Right lobe of liver (tissue), 6 donors: ENCODE data around the gene SH3TC2. TPM values are rescaled to one million over a fixed set of nuclear protein-coding genes. Genes with fewer than 3 reads are reported as not detected.

Experiments
- ATAC-seq, 4 donors: fragments of 200-7000 bp; cut with Tn5 transposase; one replicate each; pipeline ENCODE4 v1.9.1; 2020; ENCODE audit warnings: mild to moderate bottlenecking in 4 of 4, moderate library complexity in 4 of 4
- DNase-seq, 3 donors: peaks; one replicate each; pipeline ENCODE4 v3.0.0-alpha.2; 2020
- H3K27ac ChIP-seq, 3 donors: fragments of 200-600 bp; one replicate each; pipeline ENCODE4 v1.8.0; 2022
- H3K27me3 ChIP-seq, 2 donors: fragments of 200-600 bp; one replicate each; pipeline ENCODE4 v1.8.0; 2022
- H3K36me3 ChIP-seq, 4 donors: fragments of 200-600 bp; sonication (generic) in 1 of 4; one replicate each; pipeline versions ENCODE4 v1.5.1 to v1.8.0; 2017 to 2022; ENCODE audit warnings: control low read depth in 1 of 4
- H3K4me1 ChIP-seq, 4 donors: fragments of 200-600 bp; sonication (generic) in 1 of 4; one replicate each; pipeline versions ENCODE4 v1.5.1 to v1.8.0; 2017 to 2022; ENCODE audit warnings: control low read depth in 1 of 4
- H3K4me3 ChIP-seq, 3 donors: fragments of 200-600 bp; one replicate each; pipeline ENCODE4 v1.8.0; 2022
- H3K9me3 ChIP-seq, 4 donors: fragments of 200-600 bp; sonication (generic) in 1 of 4; one replicate each; pipeline versions ENCODE4 v1.5.1 to v1.8.0; 2017 to 2022; ENCODE audit warnings: control low read depth in 1 of 4
- CTCF ChIP-seq, 4 donors: fragments of 200-600 bp in 3 of 4; fragments of 450-650 bp in 1 of 4; IDR thresholded peaks; one replicate each; pipeline versions ENCODE4 v1.5.1 to v1.8.0; 2016 to 2022; ENCODE audit warnings: antibody characterized with exemption in 4 of 4, mild to moderate bottlenecking in 2 of 4
- POLR2A ChIP-seq: fragments of 450-650 bp; IDR thresholded peaks from one replicate; pipeline ENCODE4 v1.6.1; 2017; ENCODE audit warnings: antibody characterized with exemption, mild to moderate bottlenecking
- WGBS: methylation state at CpG from one replicate; pipeline ENCODE4 v1.1.6; 2018; ENCODE audit warnings: low coverage, low lambda C conversion rate; ENCODE audit not compliant: insufficient coverage; ENCODE audit errors: missing lambda C conversion rate; 5-methylcytosine and 5-hydroxymethylcytosine counted together
- intact Hi-C, 2 donors: fragments of 100-400 bp; cut with DNase I; formaldehyde crosslinking; loops; one replicate each; pipeline versions ENCODE4 v1.11.2 to v1.14.1; 2022
- total RNA-seq, 6 experiments: library from RNA; depleted of rRNA in 2 of 6; stranded (reverse); fragments of >200 nt in 2 of 6; fragmentation: NEBNext Ultra II Directional in 3 of 6; extraction: Animal tissue kit (Norgen Biotek cat#: 25700) in 3 of 6; gene quantifications; one replicate each; pipeline versions ENCODE4 v1.1.0 to v1.2.4, GENCODE V29; 2016 to 2023
- donor health status: DM: no; HTN: yes; CAD: no.
- donor health status: DM: no; HTN: no; CAD: no.
- donor health status: DM: no; HTN: no; CAD: no.
- donor health status: DM: no; HTN: yes; CAD: no.
- donor health status: DM: no; HTN: yes; CAD: no.

Gene SH3TC2
- total RNA-seq, 6 experiments from 2014 or later = 0.06 to 0.88 (median 0.53) TPM

- H3K27me3 ChIP-seq = no peaks in the 10 kb centered on the region
- no peak overlapping the region for H3K27ac ChIP-seq
- H3K9me3 ChIP-seq = no peaks in the 10 kb centered on the region
- intact Hi-C loops = no loop called here
- ATAC-seq (no peak), DNase-seq (no peak)
- WGBS = 74% methylated on average over 4 of the region's 4 CpGs
- H3K4me1 ChIP-seq = peaks cover 0 to 17% (median 6%) of the 10 kb centered on the region in 4 donors
- H3K36me3 ChIP-seq = no peaks in the 10 kb centered on the region
- H3K4me3 ChIP-seq = no peak overlapping the region
- TF ChIP-seq POLR2A (no peak), CTCF (IDR thresholded peaks at IDR 0.05) (no peak)
Observed at GRCh38 chr5:149044453-149045088, 18.3 kb downstream of the SH3TC2 start.

- Histone ChIP-seq H3K9me3 (no peaks in the 10 kb centered on the region), H3K27ac (no peak overlapping the region), H3K36me3 (no peaks in the 10 kb centered on the region), H3K27me3 (no peaks in the 10 kb centered on the region), H3K4me3 (no peak overlapping the region), H3K4me1 (peaks cover 0 to 18% (median 6%) of the 10 kb centered on the region in 4 donors)
- 86% methylated on average over 4 of the region's 4 CpGs for WGBS
- ATAC-seq (no peak), DNase-seq (no peak)
- no peak for TF ChIP-seq POLR2A
- no peak for TF ChIP-seq CTCF (IDR thresholded peaks at IDR 0.05)
- intact Hi-C loops = no loop called here
Observed at GRCh38 chr5:149043641-149044040, 19.2 kb downstream of the SH3TC2 start.

- no peaks in the 10 kb centered on the region for H3K9me3 ChIP-seq
- TF ChIP-seq POLR2A = no peak
- no peak for TF ChIP-seq CTCF (IDR thresholded peaks at IDR 0.05)
- ATAC-seq (no peak), DNase-seq (no peak)
- intact Hi-C loops = no loop called here
- H3K36me3 ChIP-seq = no peaks in the 10 kb centered on the region
- H3K4me1 ChIP-seq = peaks cover 0 to 18% (median 6%) of the 10 kb centered on the region in 4 donors
- no peaks in the 10 kb centered on the region for H3K27me3 ChIP-seq
- H3K27ac ChIP-seq = no peak overlapping the region
- WGBS = 71% methylated on average over 1 of the region's 1 CpG
- H3K4me3 ChIP-seq = no peak overlapping the region
Observed at GRCh38 chr5:149042865-149043264, 20.0 kb downstream of the SH3TC2 start.

- no peaks in the 10 kb centered on the region for H3K27me3 ChIP-seq
- no peak overlapping the region for H3K27ac ChIP-seq
- no peaks in the 10 kb centered on the region for H3K36me3 ChIP-seq
- ATAC-seq = no peak
- intact Hi-C loops = no loop called here
- H3K9me3 ChIP-seq = no peaks in the 10 kb centered on the region
- no peak for DNase-seq
- TF ChIP-seq CTCF (IDR thresholded peaks at IDR 0.05) = no peak
- no peak for TF ChIP-seq POLR2A
- 66% methylated on average over 5 of the region's 5 CpGs for WGBS
- H3K4me3 ChIP-seq = no peak overlapping the region
- H3K4me1 ChIP-seq = peaks cover 0 to 18% (median 6%) of the 10 kb centered on the region in 4 donors
Observed at GRCh38 chr5:149041242-149041641, 21.6 kb downstream of the SH3TC2 start.
